Dendritic cell treated with granulocyte-macrophage colony-stimulating factor and Interleukin-4, amounts not matched to agents 40 ng/mL and 50 ng/mL, for 4 days (primary cell): ENCODE measurements around the gene FAR2.

Experiments
- H3K27ac Mint-ChIP-seq: one replicate; pipeline ENCODE4 v1.8.0; 2022; ENCODE audit warnings: mild to moderate bottlenecking, mixed read lengths
- H3K27me3 Mint-ChIP-seq: one replicate; pipeline ENCODE4 v1.8.0; 2022; ENCODE audit warnings: mild to moderate bottlenecking, mixed read lengths
- H3K36me3 Mint-ChIP-seq: one replicate; pipeline ENCODE4 v1.8.0; 2022; ENCODE audit warnings: low read depth, mixed read lengths
- H3K4me1 Mint-ChIP-seq: one replicate; pipeline ENCODE4 v1.8.0; 2022; ENCODE audit warnings: low read depth, mixed read lengths
- H3K4me3 Mint-ChIP-seq: one replicate; pipeline ENCODE4 v1.8.0; 2022; ENCODE audit warnings: mild to moderate bottlenecking, moderate library complexity, mixed read lengths
- H3K9me3 Mint-ChIP-seq: one replicate; pipeline ENCODE4 v1.8.0; 2022; ENCODE audit warnings: mixed read lengths
- intact Hi-C: fragments of 100-400 bp; cut with micrococcal nuclease; formaldehyde crosslinking; loops from one replicate; pipeline ENCODE4 v1.15.0; 2022

The FAR2 gene

DNA sequence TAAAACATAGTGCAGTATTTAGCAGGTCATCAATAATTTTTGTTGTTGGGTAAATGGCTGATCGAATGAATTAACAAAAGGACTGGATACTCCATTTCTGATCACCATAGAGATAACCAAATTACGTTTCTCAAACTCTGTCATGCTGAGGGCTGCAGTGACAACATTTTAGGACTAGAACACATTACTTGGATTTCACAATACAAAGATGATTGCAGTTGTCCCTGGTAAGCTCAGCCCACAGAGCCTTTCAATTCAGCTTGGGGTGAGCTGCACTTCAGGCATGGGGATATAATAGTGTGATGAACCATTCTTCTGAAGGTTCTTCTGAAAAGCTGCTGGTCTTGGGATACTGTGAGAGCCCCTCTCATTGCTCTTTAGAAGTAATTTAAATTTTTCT is 74.3 kb downstream of the FAR2 start:
- Mint-ChIP-seq H3K27ac (no peak overlapping the region), H3K27me3 (peaks cover 10% of the 10 kb centered on the region), H3K9me3 (peaks cover 9% of the 10 kb centered on the region), H3K36me3 (no peaks in the 10 kb centered on the region), H3K4me1 (peaks cover 16% of the 10 kb centered on the region), H3K4me3 (no peak overlapping the region)
- intact Hi-C loops = no loop called here

GRCh38 chr12:29223956-29224543 is 75.0 kb downstream of the FAR2 start:
- intact Hi-C loops = no loop called here
- peaks cover 15% of the 10 kb centered on the region for H3K4me1 Mint-ChIP-seq
- H3K27me3 Mint-ChIP-seq = peaks cover 13% of the 10 kb centered on the region
- no peak overlapping the region for H3K4me3 Mint-ChIP-seq
- H3K36me3 Mint-ChIP-seq = no peaks in the 10 kb centered on the region
- peaks cover 9% of the 10 kb centered on the region for H3K9me3 Mint-ChIP-seq
- no peak overlapping the region for H3K27ac Mint-ChIP-seq

DNA sequence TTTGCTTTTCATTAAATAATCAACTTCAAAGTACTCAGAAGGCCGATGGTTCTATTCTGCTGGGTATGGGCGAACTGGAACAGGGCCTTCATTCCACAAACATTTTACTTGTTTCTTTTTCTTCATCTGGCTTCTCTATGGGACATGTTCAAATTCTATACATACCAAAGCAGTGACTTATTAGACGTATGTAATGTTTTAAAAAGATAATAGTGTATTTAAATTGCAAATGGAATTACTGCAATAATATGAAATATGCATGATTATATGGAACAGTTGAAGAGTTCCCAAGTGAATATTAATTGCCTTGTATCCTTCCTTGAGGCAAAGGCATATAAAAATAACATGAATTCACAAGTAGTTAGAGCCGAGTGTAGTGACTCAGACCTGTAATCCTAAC is 75.5 kb downstream of the FAR2 start:
- H3K27me3 Mint-ChIP-seq = peaks cover 13% of the 10 kb centered on the region
- no peaks in the 10 kb centered on the region for H3K36me3 Mint-ChIP-seq
- no peak overlapping the region for H3K4me3 Mint-ChIP-seq
- peaks cover 9% of the 10 kb centered on the region for H3K9me3 Mint-ChIP-seq
- intact Hi-C loops = no loop called here
- no peak overlapping the region for H3K27ac Mint-ChIP-seq
- peaks cover 15% of the 10 kb centered on the region for H3K4me1 Mint-ChIP-seq

DNA sequence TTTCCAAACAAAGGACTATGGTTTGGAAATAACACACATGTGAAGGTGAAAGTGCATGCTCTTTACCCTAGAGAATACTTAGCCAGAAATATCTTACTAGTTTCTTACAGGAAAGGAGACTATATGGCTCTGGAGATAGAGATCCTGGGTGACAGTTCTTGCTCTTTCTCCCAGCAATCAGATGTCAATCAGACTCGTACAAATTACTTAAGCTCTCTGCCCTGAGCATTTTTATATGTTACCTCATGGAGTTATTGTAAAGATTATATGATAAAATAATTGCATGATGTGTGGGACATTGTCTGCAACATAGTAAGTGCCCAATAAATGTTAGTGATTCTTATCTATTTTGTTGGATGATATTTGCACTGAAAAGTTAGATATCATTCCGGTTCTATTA is 76.8 kb downstream of the FAR2 start:
- Mint-ChIP-seq H3K27me3 (peaks cover 13% of the 10 kb centered on the region), H3K4me3 (no peak overlapping the region), H3K36me3 (no peaks in the 10 kb centered on the region), H3K9me3 (peaks cover 9% of the 10 kb centered on the region), H3K27ac (no peak overlapping the region), H3K4me1 (peaks cover 15% of the 10 kb centered on the region)
- intact Hi-C loops = no loop called here

DNA sequence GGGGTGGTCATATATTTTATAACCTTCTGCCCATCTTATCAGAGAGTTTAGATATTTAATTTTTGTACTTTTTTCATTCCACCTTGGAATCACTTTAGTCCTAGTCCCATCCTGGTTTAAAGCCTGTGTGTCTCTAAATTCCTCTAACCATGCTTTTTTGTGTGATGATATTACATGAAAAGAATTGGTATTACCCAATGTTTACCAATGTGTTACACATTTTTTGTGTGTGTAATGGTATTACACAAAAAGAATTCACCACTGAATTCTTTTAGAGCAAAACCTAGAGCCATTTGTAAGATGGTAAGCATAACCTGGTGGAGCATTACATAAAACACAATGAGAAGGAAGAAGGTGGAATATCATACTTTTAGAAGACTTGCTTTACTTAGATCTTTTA is 77.5 kb downstream of the FAR2 start:
- Mint-ChIP-seq H3K4me3 (no peak overlapping the region), H3K27me3 (peaks cover 13% of the 10 kb centered on the region), H3K27ac (no peak overlapping the region), H3K9me3 (peaks cover 9% of the 10 kb centered on the region), H3K4me1 (peaks cover 15% of the 10 kb centered on the region), H3K36me3 (no peaks in the 10 kb centered on the region)
- intact Hi-C loops = no loop called here

DNA sequence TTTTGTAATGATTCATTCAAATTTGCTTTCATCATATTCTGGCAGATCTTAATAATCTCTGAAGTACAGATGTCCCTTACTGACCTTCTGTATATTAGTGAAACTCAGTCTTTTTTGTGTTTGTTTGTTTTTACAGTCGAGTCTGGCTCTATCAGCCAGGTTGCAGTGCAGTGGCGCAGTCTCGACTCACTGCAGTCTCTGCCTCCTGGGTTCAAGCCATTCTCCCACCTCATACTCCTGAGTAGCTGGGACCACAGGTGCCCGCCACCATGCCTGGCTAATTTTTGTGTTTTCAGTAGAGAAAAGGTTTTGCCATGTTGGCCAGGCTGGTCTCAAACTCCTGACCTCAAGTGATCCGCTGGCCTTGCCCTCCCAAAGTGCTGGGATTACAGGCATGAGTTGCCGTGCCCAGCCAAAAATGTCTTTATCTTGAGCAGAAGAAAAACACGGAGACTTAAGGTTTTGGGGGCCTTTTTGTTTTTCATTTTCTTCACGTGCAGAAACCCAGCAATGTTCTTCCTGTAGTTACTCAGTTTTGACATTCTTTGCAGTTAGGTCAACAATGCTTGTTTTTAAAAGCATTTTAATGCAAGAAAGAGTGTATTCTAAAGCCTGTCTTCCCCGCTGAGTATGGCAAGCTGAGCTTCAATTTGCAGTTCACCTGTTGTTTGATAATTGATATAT is 79.5 kb downstream of the FAR2 start:
- Mint-ChIP-seq H3K27me3 (peaks cover 9% of the 10 kb centered on the region), H3K27ac (no peak overlapping the region), H3K9me3 (no peaks in the 10 kb centered on the region), H3K4me3 (no peak overlapping the region), H3K4me1 (peaks cover 7% of the 10 kb centered on the region), H3K36me3 (no peaks in the 10 kb centered on the region)
- intact Hi-C loops = no loop called here

DNA sequence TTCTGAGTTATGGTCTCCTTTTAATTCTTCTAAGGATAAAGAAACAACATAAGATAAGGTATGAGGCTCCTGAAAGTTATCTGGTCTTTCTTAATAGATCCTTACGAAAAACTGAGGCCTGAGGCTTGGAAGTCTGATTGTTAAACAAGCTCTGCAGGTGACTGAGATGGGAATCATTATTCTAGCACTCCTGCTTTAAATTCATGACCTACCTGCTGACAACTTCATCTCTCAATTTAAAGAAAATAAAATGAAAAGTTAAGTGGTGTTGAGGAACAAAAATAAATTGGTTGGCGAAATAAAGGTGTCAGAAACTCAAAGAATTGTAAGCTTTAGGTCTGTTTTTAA is 80.1 kb downstream of the FAR2 start:
- Mint-ChIP-seq H3K4me1 (peaks cover 2% of the 10 kb centered on the region), H3K9me3 (no peaks in the 10 kb centered on the region), H3K27me3 (peaks cover 6% of the 10 kb centered on the region), H3K27ac (no peak overlapping the region), H3K36me3 (no peaks in the 10 kb centered on the region), H3K4me3 (no peak overlapping the region)
- intact Hi-C loops = no loop called here

GRCh38 chr12:29229937-29230336 is 80.9 kb downstream of the FAR2 start:
- Mint-ChIP-seq H3K27me3 (peaks cover 4% of the 10 kb centered on the region), H3K27ac (no peak overlapping the region), H3K36me3 (no peaks in the 10 kb centered on the region), H3K4me1 (no peaks in the 10 kb centered on the region), H3K9me3 (no peaks in the 10 kb centered on the region), H3K4me3 (no peak overlapping the region)
- intact Hi-C loops = no loop called here

- Mint-ChIP-seq H3K36me3 (no peaks in the 10 kb centered on the region), H3K27ac (no peak overlapping the region), H3K4me3 (no peak overlapping the region), H3K9me3 (no peaks in the 10 kb centered on the region), H3K4me1 (no peaks in the 10 kb centered on the region), H3K27me3 (peaks cover 4% of the 10 kb centered on the region)
- intact Hi-C loops = no loop called here
These were observed 81.9 kb downstream of the FAR2 start for GRCh38 chr12:29230800-29231560.

- Mint-ChIP-seq H3K36me3 (no peaks in the 10 kb centered on the region), H3K4me1 (no peaks in the 10 kb centered on the region), H3K27ac (no peak overlapping the region), H3K9me3 (no peaks in the 10 kb centered on the region), H3K4me3 (no peak overlapping the region), H3K27me3 (peaks cover 6% of the 10 kb centered on the region)
- intact Hi-C loops = no loop called here
These were observed 83.0 kb downstream of the FAR2 start for GRCh38 chr12:29232086-29232485.

GRCh38 chr12:29234552-29234951 is 85.5 kb downstream of the FAR2 start:
- Mint-ChIP-seq H3K27me3 (peaks cover 10% of the 10 kb centered on the region), H3K4me1 (peaks cover 6% of the 10 kb centered on the region), H3K27ac (no peak overlapping the region), H3K36me3 (no peaks in the 10 kb centered on the region), H3K4me3 (no peak overlapping the region), H3K9me3 (no peaks in the 10 kb centered on the region)
- intact Hi-C loops = no loop called here

GRCh38 chr12:29234965-29235626 is 86.0 kb downstream of the FAR2 start:
- Mint-ChIP-seq H3K9me3 (no peaks in the 10 kb centered on the region), H3K27me3 (peaks cover 13% of the 10 kb centered on the region), H3K27ac (no peak overlapping the region), H3K36me3 (no peaks in the 10 kb centered on the region), H3K4me1 (peaks cover 10% of the 10 kb centered on the region), H3K4me3 (no peak overlapping the region)
- intact Hi-C loops = no loop called here

DNA sequence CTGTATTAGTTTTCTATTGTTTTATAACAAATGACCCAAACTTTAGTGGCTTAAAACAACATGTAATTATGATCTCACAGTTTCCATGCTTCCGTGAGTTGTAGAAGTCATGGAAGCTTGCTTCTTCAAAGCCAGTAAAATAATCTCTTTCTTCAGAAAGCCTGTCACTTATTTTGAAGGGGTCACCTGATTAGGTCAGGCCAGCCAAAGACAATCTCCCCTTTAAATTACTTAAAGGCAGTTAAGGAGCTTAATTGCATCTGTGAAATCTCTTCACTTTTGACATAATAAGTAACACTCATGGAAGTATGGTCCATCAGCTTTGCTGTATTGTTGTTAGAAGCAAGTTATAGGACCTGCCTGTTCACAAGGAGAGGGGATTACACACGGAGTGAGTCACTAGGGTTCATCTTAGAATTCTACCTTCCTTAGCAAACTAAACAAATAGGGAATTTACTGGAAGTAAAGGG is 89.8 kb downstream of the FAR2 start:
- H3K4me1 Mint-ChIP-seq = peaks cover 46% of the 10 kb centered on the region
- no peaks in the 10 kb centered on the region for H3K36me3 Mint-ChIP-seq
- intact Hi-C loops = no loop called here

GRCh38 chr12:29239336-29239735 is 90.3 kb downstream of the FAR2 start:
- Mint-ChIP-seq H3K4me1 (peaks cover 51% of the 10 kb centered on the region), H3K4me3 (no peak overlapping the region), H3K9me3 (no peaks in the 10 kb centered on the region), H3K27me3 (peaks cover 18% of the 10 kb centered on the region), H3K27ac (no peak overlapping the region), H3K36me3 (no peaks in the 10 kb centered on the region)
- intact Hi-C loops = no loop called here

More for the DNA sequence above, 89.8 kb downstream of the FAR2 start:
- Mint-ChIP-seq H3K27me3 (peaks cover 16% of the 10 kb centered on the region), H3K27ac (no peak overlapping the region), H3K4me3 (no peak overlapping the region), H3K9me3 (no peaks in the 10 kb centered on the region)
